PFSK-1 (cell line): ENCODE data around the gene KRT81.

Experiments
- FOXP2 ChIP-seq: optimal IDR thresholded peaks from 2 replicates; pipeline ENCODE3; 2011; ENCODE audit warnings: borderline replicate concordance, control low read depth, inconsistent platforms; ENCODE audit not compliant: insufficient read depth; ENCODE audit errors: extremely low read length, extremely low read depth
- POLR2AphosphoS5 ChIP-seq: IDR thresholded peaks from 2 replicates; pipeline ENCODE4 v1.6.1; 2012; ENCODE audit warnings: low read depth, mild to moderate bottlenecking, control low read depth, low read length, moderate library complexity
- REST ChIP-seq, 2 experiments: IDR thresholded peaks; 2 replicates each; pipeline versions ENCODE4 v1.6.1 to v1.8.0; 2011 to 2012; ENCODE audit warnings: low read depth in 2 of 2, low read length in 2 of 2, control low read depth in 1 of 2, inconsistent platforms in 1 of 2, mild to moderate bottlenecking in 1 of 2, moderate library complexity in 1 of 2; ENCODE audit not compliant: insufficient read depth in 1 of 2
- SIN3A ChIP-seq: IDR thresholded peaks from 2 replicates; pipeline ENCODE4 v1.6.1; 2012; ENCODE audit warnings: mild to moderate bottlenecking, low read length, moderate library complexity, borderline replicate concordance; ENCODE audit not compliant: insufficient read depth
- TAF1 ChIP-seq: IDR thresholded peaks from 2 replicates; pipeline ENCODE4 v1.6.1; 2012; ENCODE audit warnings: low read length, control low read depth, borderline replicate concordance; ENCODE audit not compliant: insufficient read depth

KRT81 gene

GRCh38 chr12:52305921-52306705 is 14.8 kb upstream of the KRT81 start:
- TF ChIP-seq POLR2AphosphoS5 (no peak), TAF1 (no peak), SIN3A (no peak), FOXP2 (no peak), REST (IDR thresholded peaks at IDR 0.05; ENCODE audit: insufficient read depth in 1 of 2, low read depth in 2 of 2, low read length in 2 of 2) (no peak)

- TF ChIP-seq TAF1, result no peak
- peak; percentile 84 to 94 for TF ChIP-seq REST (IDR thresholded peaks at IDR 0.05; ENCODE audit: insufficient read depth in 1 of 2, low read depth in 2 of 2, low read length in 2 of 2)
Measured at GRCh38 chr12:52300796-52301691, 9.7 kb upstream of the KRT81 start.

GRCh38 chr12:52298677-52299190 is 7.4 kb upstream of the KRT81 start:
- TF ChIP-seq POLR2AphosphoS5 (no peak), REST (IDR thresholded peaks at IDR 0.05; ENCODE audit: insufficient read depth in 1 of 2, low read depth in 2 of 2, low read length in 2 of 2) (no peak), SIN3A (no peak), TAF1 (no peak), FOXP2 (no peak)

GRCh38 chr12:52296572-52297215 is 5.4 kb upstream of the KRT81 start:
- TF ChIP-seq SIN3A, result no peak
- TF ChIP-seq POLR2AphosphoS5, result no peak
- TF ChIP-seq REST (IDR thresholded peaks at IDR 0.05; ENCODE audit: insufficient read depth in 1 of 2, low read depth in 2 of 2, low read length in 2 of 2), result no peak
- no peak for TF ChIP-seq FOXP2
- no peak for TF ChIP-seq TAF1
